AG04450 (cell line): ENCODE data around the gene GTPBP4. TPM values are rescaled to one million over a fixed set of nuclear protein-coding genes. Genes with fewer than 3 reads are reported as not detected.
"Not testable (repeated sequence)": the region's sequence is repeated elsewhere in the genome, so short reads cannot be mapped to it uniquely, and the experiment has no call there.

Experiments used
- CTCF ChIA-PET: fragments of 300-600, 350-600 bp; formaldehyde crosslinking; extraction: SDS; loops from one replicate; lab custom pipeline; 2022; ENCODE audit warnings: antibody characterized with exemption, inconsistent platforms; lab: Charles Lee
- POLR2A ChIA-PET: fragments of 350-600 bp; formaldehyde crosslinking; extraction: SDS; loops from one replicate; lab custom pipeline; 2021; ENCODE audit warnings: antibody characterized with exemption, inconsistent platforms; lab: Yijun Ruan, JAX
- DNase-seq: peaks from one replicate; pipeline ENCODE4 v3.0.0-alpha.2; 2011; ENCODE audit warnings: low read depth, low spot score
- H3K27ac ChIP-seq: one replicate; pipeline ENCODE4 v1.5.1; 2012; ENCODE audit warnings: low read depth, low read length, control low read depth
- H3K27me3 ChIP-seq: one replicate; pipeline ENCODE4 v1.6.0; 2012; ENCODE audit warnings: low read length; ENCODE audit not compliant: control insufficient read depth, insufficient read depth
- H3K4me3 ChIP-seq: 2 replicates; pipeline ENCODE4 v1.5.1; 2011; ENCODE audit warnings: mild to moderate bottlenecking, low read depth, low read length, control low read depth
- H3K9me3 ChIP-seq: 2 replicates; pipeline ENCODE4 v1.5.1; 2012; ENCODE audit warnings: low read length; ENCODE audit not compliant: control insufficient read depth, insufficient read depth
- polyA plus RNA-seq: library from polyadenylated mRNA; depleted of rRNA; stranded (reverse); fragments of >200 nt; gene quantifications from 2 replicates; pipeline ENCODE4 v1.2.3, GENCODE V29; 2011
- TF ChIP-seq, protein P1 (sequence below): IDR thresholded peaks from 2 replicates; pipeline ENCODE4 v1.5.1; 2011; ENCODE audit warnings: low read depth, low read length, control low read depth, inconsistent platforms

The GTPBP4 gene
- polyA plus RNA-seq, 1 experiment, result 34.9 TPM

DNA sequence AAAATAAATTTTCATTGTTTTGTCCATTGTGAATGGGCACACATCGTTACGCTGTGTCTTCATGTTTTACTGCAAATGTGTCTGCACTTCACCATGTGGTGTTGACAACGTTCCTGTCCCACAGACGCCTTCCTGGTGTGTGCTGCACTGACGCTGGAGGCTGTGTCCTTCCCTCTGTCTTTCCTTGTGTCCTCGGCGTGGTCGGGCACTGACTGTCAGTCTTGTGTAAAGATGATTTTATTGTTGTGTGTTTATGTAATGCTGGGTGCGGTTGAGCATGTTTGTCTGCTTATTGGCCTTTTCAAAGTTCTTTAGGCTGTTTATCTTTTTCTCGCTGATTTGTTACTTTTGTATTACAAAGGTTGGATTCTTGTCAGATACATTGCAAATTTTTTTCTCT is 19.3 kb downstream of the GTPBP4 start:
- TF ChIP-seq, protein P1, sequence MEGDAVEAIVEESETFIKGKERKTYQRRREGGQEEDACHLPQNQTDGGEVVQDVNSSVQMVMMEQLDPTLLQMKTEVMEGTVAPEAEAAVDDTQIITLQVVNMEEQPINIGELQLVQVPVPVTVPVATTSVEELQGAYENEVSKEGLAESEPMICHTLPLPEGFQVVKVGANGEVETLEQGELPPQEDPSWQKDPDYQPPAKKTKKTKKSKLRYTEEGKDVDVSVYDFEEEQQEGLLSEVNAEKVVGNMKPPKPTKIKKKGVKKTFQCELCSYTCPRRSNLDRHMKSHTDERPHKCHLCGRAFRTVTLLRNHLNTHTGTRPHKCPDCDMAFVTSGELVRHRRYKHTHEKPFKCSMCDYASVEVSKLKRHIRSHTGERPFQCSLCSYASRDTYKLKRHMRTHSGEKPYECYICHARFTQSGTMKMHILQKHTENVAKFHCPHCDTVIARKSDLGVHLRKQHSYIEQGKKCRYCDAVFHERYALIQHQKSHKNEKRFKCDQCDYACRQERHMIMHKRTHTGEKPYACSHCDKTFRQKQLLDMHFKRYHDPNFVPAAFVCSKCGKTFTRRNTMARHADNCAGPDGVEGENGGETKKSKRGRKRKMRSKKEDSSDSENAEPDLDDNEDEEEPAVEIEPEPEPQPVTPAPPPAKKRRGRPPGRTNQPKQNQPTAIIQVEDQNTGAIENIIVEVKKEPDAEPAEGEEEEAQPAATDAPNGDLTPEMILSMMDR, result no peak
- CTCF ChIA-PET, result no interaction called here
- POLR2A ChIA-PET, result no interaction called here

DNA sequence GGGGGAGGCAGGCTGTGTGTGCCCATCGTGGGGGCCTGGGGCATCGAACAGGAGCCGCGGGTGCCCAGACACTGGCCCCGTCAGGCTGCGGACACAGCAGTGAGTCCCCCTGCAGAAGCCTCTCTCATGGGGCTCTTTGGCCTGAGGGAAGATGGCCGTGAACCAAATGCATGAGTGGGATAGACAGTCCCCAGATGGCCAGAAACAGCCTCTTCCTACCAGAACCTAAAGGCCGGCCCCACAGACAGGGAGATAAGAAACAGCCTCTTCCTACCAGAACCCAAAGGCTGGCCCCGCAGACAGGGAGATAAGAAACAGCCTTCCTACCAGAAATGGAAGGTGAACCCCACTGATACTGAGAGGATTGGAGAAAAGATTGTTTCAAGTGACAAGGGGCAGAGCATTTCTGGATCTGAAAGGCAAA is 20.8 kb downstream of the GTPBP4 start:
- CTCF ChIA-PET, result no interaction called here
- peak overlapping the region; percentile 11 for H3K27ac ChIP-seq

More for the DNA sequence above, 19.3 kb downstream of the GTPBP4 start:
- no peak for DNase-seq
- no peak overlapping the region for H3K27ac ChIP-seq
- no peaks in the 10 kb centered on the region; the same call in 1 of the 2 replicates for H3K9me3 ChIP-seq
- no peaks in the 10 kb centered on the region for H3K27me3 ChIP-seq
- no peak overlapping the region for H3K4me3 ChIP-seq

DNA sequence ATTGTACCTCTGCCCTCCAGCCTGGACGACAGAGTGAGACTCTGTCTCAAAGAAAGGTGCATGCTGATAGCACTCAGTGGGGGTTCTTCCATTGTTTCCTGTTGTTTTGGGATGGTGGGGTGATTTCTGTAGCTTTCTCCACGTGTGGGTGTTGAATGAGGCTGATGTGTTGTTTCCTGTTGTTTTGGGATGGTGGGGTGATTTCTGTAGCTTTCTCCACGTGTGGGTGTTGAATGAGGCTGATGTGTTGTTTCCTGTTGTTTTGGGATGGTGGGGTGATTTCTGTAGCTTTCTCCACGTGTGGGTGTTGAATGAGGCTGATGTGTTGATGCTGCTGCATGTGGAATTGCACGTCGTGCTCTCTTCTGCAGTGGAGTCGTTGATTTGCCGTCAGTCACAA is 21.7 kb downstream of the GTPBP4 start:
- H3K27ac ChIP-seq, DNase-seq, H3K9me3 ChIP-seq, H3K4me3 ChIP-seq, POLR2A ChIA-PET, CTCF ChIA-PET, H3K27me3 ChIP-seq: not testable (repeated sequence)

More for the DNA sequence above, 20.8 kb downstream of the GTPBP4 start:
- Histone ChIP-seq H3K9me3 (no peaks in the 10 kb centered on the region; the same call in 1 of the 2 replicates), H3K27me3 (no peaks in the 10 kb centered on the region), H3K4me3 (no peak overlapping the region)
- TF ChIP-seq, protein P1, result no peak
- no peak for DNase-seq
- POLR2A ChIA-PET, result no interaction called here

DNA sequence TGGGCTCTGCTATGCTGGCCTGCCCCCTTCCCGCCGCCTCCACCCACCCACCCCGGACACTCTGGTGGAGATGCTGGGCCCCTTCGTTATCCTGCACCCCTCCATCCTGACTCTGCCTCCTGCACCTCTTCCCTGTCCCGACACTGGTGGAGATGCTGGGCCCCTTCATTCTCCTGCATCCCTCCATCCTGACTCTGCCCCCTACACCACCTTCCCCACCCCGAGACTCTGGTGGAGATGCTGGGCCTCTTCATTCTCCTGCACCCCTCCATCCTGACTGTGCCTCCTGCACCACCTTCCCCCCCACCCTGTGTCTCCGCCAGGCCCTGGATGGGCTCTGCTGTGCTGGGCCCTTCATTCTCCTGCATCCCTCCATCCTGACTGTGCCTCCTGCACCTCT is 22.5 kb downstream of the GTPBP4 start:
- TF ChIP-seq, protein P1, result no peak
- no peak overlapping the region for H3K4me3 ChIP-seq
- ChIA-PET CTCF (no interaction called here), POLR2A (no interaction called here)
- H3K27ac ChIP-seq, result no peak overlapping the region
- no peaks in the 10 kb centered on the region for H3K27me3 ChIP-seq
- H3K9me3 ChIP-seq, result no peaks in the 10 kb centered on the region; the same call in 1 of the 2 replicates
- no peak for DNase-seq

DNA sequence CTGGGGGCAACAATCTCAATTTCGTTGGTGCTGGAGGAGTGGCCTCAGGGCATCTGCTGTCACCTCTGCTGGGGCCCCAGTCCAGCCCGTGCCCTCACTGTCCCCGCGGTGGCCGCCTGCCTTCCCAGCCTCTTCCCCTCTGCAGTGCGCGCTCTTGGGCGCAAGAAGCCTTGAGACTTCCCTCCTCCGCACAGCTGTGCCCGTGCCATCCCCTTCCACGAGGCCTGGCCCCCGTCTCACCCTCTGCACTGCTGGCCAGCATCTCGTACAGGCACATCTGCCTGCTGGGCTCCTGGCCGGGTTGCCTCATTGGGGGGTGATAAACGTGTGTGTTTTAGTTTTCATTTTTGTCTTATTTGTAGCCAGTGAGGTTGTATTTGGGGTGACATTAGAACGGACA is 23.5 kb downstream of the GTPBP4 start:
- Histone ChIP-seq H3K27me3 (no peaks in the 10 kb centered on the region), H3K4me3 (no peak overlapping the region), H3K9me3 (no peaks in the 10 kb centered on the region; the same call in 1 of the 2 replicates), H3K27ac (no peak overlapping the region)
- DNase-seq, result no peak
- CTCF ChIA-PET, result no interaction called here
- POLR2A ChIA-PET, result no interaction called here
- TF ChIP-seq, protein P1, result no peak
